IMR-90 (cell line): ENCODE data around the gene OR2C1. TPM values are rescaled to one million over a fixed set of nuclear protein-coding genes. Genes with fewer than 3 reads are reported as not detected.

Experiments
- ATAC-seq: fragments of 200-7000 bp; cut with Tn5 transposase; 2 replicates; pipeline ENCODE4 v1.9.1; 2020; ENCODE audit warnings: low read depth, mild to moderate bottlenecking, moderate library complexity
- BruUV-seq: library from RNA; stranded (reverse); fragments of 400-500 nt; replicated peaks from 2 replicates; lab custom pipeline; 2021; lab: Mats Ljungman, UMichigan
- CTCF ChIA-PET: fragments of 300-600 bp; formaldehyde crosslinking; extraction: SDS; loops from one replicate; lab custom pipeline; 2021; ENCODE audit warnings: antibody characterized with exemption; lab: Yijun Ruan, JAX
- POLR2A ChIA-PET: fragments of 300-600 bp; sonication (Branson Sonifier 250); formaldehyde crosslinking; loops from one replicate; lab custom pipeline; 2022; ENCODE audit warnings: antibody characterized with exemption; ENCODE audit not compliant: unreplicated experiment; lab: Charles Lee
- DNase-seq: peaks from one replicate; pipeline ENCODE4 v3.0.0; 2013
- H2AFZ ChIP-seq: replicated peaks from 2 replicates; pipeline ENCODE3; 2013; ENCODE audit warnings: low read length, mild to moderate bottlenecking; ENCODE audit not compliant: poor library complexity
- H2AK5ac ChIP-seq: 2 replicates; pipeline ENCODE4 v1.6.1; 2013; ENCODE audit warnings: low read depth, low read length, inconsistent platforms
- H2AK9ac ChIP-seq: replicated peaks from 2 replicates; pipeline ENCODE3; 2013; ENCODE audit warnings: mild to moderate bottlenecking, low read depth, low read length, moderate library complexity; ENCODE audit not compliant: poor library complexity
- H2BK120ac ChIP-seq: 2 replicates; pipeline ENCODE4 v1.6.1; 2013; ENCODE audit warnings: low read depth, low read length, inconsistent platforms
- H2BK15ac ChIP-seq: 3 replicates; pipeline ENCODE4 v1.6.1; 2013; ENCODE audit warnings: low read depth, low read length, inconsistent platforms
- H2BK20ac ChIP-seq: 2 replicates; pipeline ENCODE4 v1.6.1; 2013; ENCODE audit warnings: low read depth, mild to moderate bottlenecking, inconsistent platforms, low read length, moderate library complexity
- H2BK5ac ChIP-seq: 2 replicates; pipeline ENCODE4 v1.6.1; 2013; ENCODE audit warnings: mild to moderate bottlenecking, low read depth, low read length, inconsistent platforms; ENCODE audit not compliant: poor library complexity, severe bottlenecking
- H3K14ac ChIP-seq: replicated peaks from 2 replicates; pipeline ENCODE4 v1.6.1; 2013; ENCODE audit warnings: low read depth, low read length, inconsistent platforms
- H3K18ac ChIP-seq: 2 replicates; pipeline ENCODE4 v1.6.1; 2013; ENCODE audit warnings: low read depth, low read length, control low read depth
- H3K23ac ChIP-seq: 2 replicates; pipeline ENCODE4 v1.6.1; 2013; ENCODE audit warnings: low read depth, low read length, inconsistent platforms
- H3K27ac ChIP-seq: 2 replicates; pipeline ENCODE4 v1.5.1; 2013; ENCODE audit warnings: mild to moderate bottlenecking, control low read depth, low read length; ENCODE audit not compliant: insufficient read depth
- H3K27me3 ChIP-seq: 2 replicates; pipeline ENCODE4 v1.6.1; 2013; ENCODE audit warnings: low read length; ENCODE audit not compliant: control insufficient read depth, insufficient read depth
- H3K36me3 ChIP-seq: 2 replicates; pipeline ENCODE4 v1.6.1; 2013; ENCODE audit warnings: low read length, mixed read lengths; ENCODE audit not compliant: control insufficient read depth, insufficient read depth
- H3K4ac ChIP-seq: 2 replicates; pipeline ENCODE4 v1.6.1; 2013; ENCODE audit warnings: low read depth, low read length, inconsistent platforms
- H3K4me1 ChIP-seq: 2 replicates; pipeline ENCODE4 v1.6.1; 2013; ENCODE audit warnings: low read length, mixed read lengths; ENCODE audit not compliant: control insufficient read depth, insufficient read depth
- H3K4me2 ChIP-seq: 2 replicates; pipeline ENCODE4 v1.6.1; 2013; ENCODE audit warnings: low read depth, mild to moderate bottlenecking, control low read depth, low read length, moderate library complexity
- H3K4me3 ChIP-seq: 2 replicates; pipeline ENCODE4 v1.5.1; 2013; ENCODE audit warnings: low read depth, mild to moderate bottlenecking, control low read depth, low read length, moderate library complexity; ENCODE audit not compliant: insufficient read depth
- H3K56ac ChIP-seq: 2 replicates; pipeline ENCODE4 v1.6.1; 2013; ENCODE audit warnings: low read length, inconsistent platforms; ENCODE audit not compliant: insufficient read depth; ENCODE audit errors: extremely low read depth
- H3K79me1 ChIP-seq, 2 experiments: 2 replicates each; pipeline ENCODE4 v1.6.1; 2013; ENCODE audit warnings: low read length in 2 of 2, inconsistent platforms in 1 of 2, low read depth in 1 of 2
- H3K9ac ChIP-seq: 2 replicates; pipeline ENCODE4 v1.6.1; 2013; ENCODE audit warnings: low read depth, low read length, control low read depth
- H3K9me1 ChIP-seq: 2 replicates; pipeline ENCODE4 v1.6.1; 2013; ENCODE audit warnings: low read length, inconsistent platforms; ENCODE audit not compliant: insufficient read depth
- H3K9me3 ChIP-seq: 2 replicates; pipeline ENCODE4 v1.6.1; 2013; ENCODE audit warnings: low read length; ENCODE audit not compliant: control insufficient read depth, insufficient read depth
- H4K20me1 ChIP-seq: 2 replicates; pipeline ENCODE4 v1.6.1; 2013; ENCODE audit warnings: low read length, inconsistent platforms; ENCODE audit not compliant: insufficient read depth
- H4K5ac ChIP-seq: 2 replicates; pipeline ENCODE4 v1.6.1; 2013; ENCODE audit warnings: mild to moderate bottlenecking, low read depth, low read length, control low read depth
- H4K8ac ChIP-seq, 2 experiments: 2 replicates each; pipeline ENCODE4 v1.6.1; 2013; ENCODE audit warnings: low read depth in 2 of 2, low read length in 2 of 2, control low read depth in 1 of 2, inconsistent platforms in 1 of 2
- H4K91ac ChIP-seq: 2 replicates; pipeline ENCODE4 v1.6.1; 2013; ENCODE audit warnings: low read depth, low read length, inconsistent platforms; ENCODE audit not compliant: insufficient read depth
- BHLHE40 ChIP-seq: fragments of 150-350 bp; IDR thresholded peaks from 2 replicates; pipeline ENCODE4 v1.6.1; 2016; ENCODE audit warnings: mild to moderate bottlenecking, low read depth, low read length
- CEBPB ChIP-seq: IDR thresholded peaks from 2 replicates; pipeline ENCODE4 v1.6.1; 2012; ENCODE audit warnings: low read depth, low read length, improper control_type of control experiment
- CHD1 ChIP-seq: IDR thresholded peaks from 2 replicates; pipeline ENCODE4 v1.6.1; 2012; ENCODE audit warnings: low read depth, low read length, improper control_type of control experiment
- ELK1 ChIP-seq: fragments of 150-350 bp; IDR thresholded peaks from 2 replicates; pipeline ENCODE4 v1.6.1; 2016; ENCODE audit warnings: low read depth, mild to moderate bottlenecking, low read length, moderate library complexity, borderline replicate concordance
- FOS ChIP-seq: fragments of 150-350 bp; IDR thresholded peaks from 2 replicates; pipeline ENCODE4 v1.6.1; 2016; ENCODE audit warnings: low read depth, low read length
- MAFK ChIP-seq: IDR thresholded peaks from 2 replicates; pipeline ENCODE4 v1.6.1; 2012; ENCODE audit warnings: low read depth, low read length, improper control_type of control experiment
- MAZ ChIP-seq: IDR thresholded peaks from 2 replicates; pipeline ENCODE4 v1.6.1; 2012; ENCODE audit warnings: low read depth, mild to moderate bottlenecking, low read length, improper control_type of control experiment, moderate library complexity, borderline replicate concordance
- MXI1 ChIP-seq: IDR thresholded peaks from 2 replicates; pipeline ENCODE4 v1.6.1; 2012; ENCODE audit warnings: low read depth, mild to moderate bottlenecking, low read length, moderate library complexity, borderline replicate concordance
- NFE2L2 ChIP-seq: fragments of 150-350 bp; IDR thresholded peaks from 2 replicates; pipeline ENCODE4 v1.6.1; 2016; ENCODE audit warnings: low read depth, mild to moderate bottlenecking, low read length
- POLR2A ChIP-seq: IDR thresholded peaks from 2 replicates; pipeline ENCODE4 v1.6.1; 2012; ENCODE audit warnings: mild to moderate bottlenecking, low read depth, low read length
- RAD21 ChIP-seq: IDR thresholded peaks from 2 replicates; pipeline ENCODE4 v1.6.1; 2012; ENCODE audit warnings: low read length, improper control_type of control experiment
- RCOR1 ChIP-seq: IDR thresholded peaks from 2 replicates; pipeline ENCODE4 v1.6.1; 2012; ENCODE audit warnings: mild to moderate bottlenecking, low read length, improper control_type of control experiment; ENCODE audit not compliant: insufficient replicate concordance
- RFX5 ChIP-seq: IDR thresholded peaks from 2 replicates; pipeline ENCODE4 v1.8.0; 2012; ENCODE audit warnings: low read depth, mild to moderate bottlenecking, low read length, moderate library complexity
- SMC3 ChIP-seq: fragments of 150-350 bp; IDR thresholded peaks from 2 replicates; pipeline ENCODE4 v1.6.1; 2016; ENCODE audit warnings: low read depth, mild to moderate bottlenecking, antibody characterized with exemption, low read length, moderate library complexity
- USF2 ChIP-seq: fragments of 150-350 bp; IDR thresholded peaks from 2 replicates; pipeline ENCODE4 v1.6.1; 2017; ENCODE audit warnings: mild to moderate bottlenecking, antibody characterized with exemption, low read length, low read depth
- dilution Hi-C: fragments of 300-500 bp; cut with HindIII; formaldehyde crosslinking; loops from one replicate; pipeline ENCODE4 v1.14.3; 2018; ENCODE audit warnings: low sequenced_read_pairs; ENCODE audit not compliant: unreplicated experiment
- in situ Hi-C: fragments of 300-500 bp; cut with MboI; formaldehyde crosslinking; loops from 3 replicates; pipeline ENCODE4 v1.14.3; 2019; ENCODE audit warnings: low sequenced_read_pairs, inconsistent platforms, mixed read lengths
- intact Hi-C: fragments of 100-400 bp; cut with micrococcal nuclease; formaldehyde crosslinking; loops from 2 replicates; pipeline ENCODE4 v1.10.0; 2022
- polyA plus RNA-seq, 3 experiments: library from polyadenylated mRNA; depleted of rRNA; stranded (reverse); fragments of >200 nt; gene quantifications; 2 replicates each; pipeline ENCODE4 v1.2.3, GENCODE V29; 2012; ENCODE audit warnings: low replicate concordance in 1 of 3
- total RNA-seq: library from RNA; depleted of rRNA; stranded (reverse); fragments of >200 nt; gene quantifications from 2 replicates; pipeline ENCODE4 v1.2.3, GENCODE V29; 2012
- TF ChIP-seq, protein P1 (sequence below): conservative IDR thresholded peaks from 2 replicates; pipeline ENCODE4 v1.5.1; 2012; ENCODE audit warnings: mild to moderate bottlenecking, low read depth, low read length, improper control_type of control experiment

OR2C1 gene
- total and polyA plus RNA-seq, 2 of the 4 experiments (the other 2 are of a cell fraction) = under 0.01 to 0.05 TPM

DNA sequence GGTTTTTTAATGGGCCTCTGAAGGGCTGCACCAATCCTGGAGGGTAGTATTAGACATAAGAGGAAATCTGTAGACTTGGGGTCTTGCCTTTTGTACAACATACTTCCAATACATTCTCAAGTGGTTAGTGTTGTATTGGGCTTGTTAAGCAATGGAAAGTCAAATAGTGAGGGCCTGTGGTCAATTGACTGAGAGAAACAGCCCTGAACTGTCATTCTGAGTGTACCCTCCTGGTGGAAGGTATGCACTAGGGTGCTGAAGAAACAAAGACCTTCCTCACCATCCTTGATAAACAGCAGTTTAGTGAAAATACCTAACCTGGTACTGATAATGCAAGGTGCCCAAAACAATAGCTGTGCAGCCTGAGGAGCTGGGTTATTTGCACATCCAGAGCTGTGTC lies 22.2 kb downstream of the OR2C1 start:
- dilution Hi-C loops = no loop called here
- POLR2A ChIA-PET = no interaction called here

More for the DNA sequence above, 22.2 kb downstream of the OR2C1 start:
- Histone ChIP-seq H2BK20ac (no peak overlapping the region), H3K56ac (no peak overlapping the region), H4K5ac (no peak overlapping the region), H2AK9ac (no peak overlapping the region), H3K79me1 (peaks cover 5 to 10% of the 10 kb centered on the region in 2 experiments; a peak in 3 of 4 replicates), H3K4ac (no peak overlapping the region), H2BK5ac (no peak overlapping the region), H3K14ac (no peak overlapping the region), H2AK5ac (no peak overlapping the region), H3K9me1 (no peaks in the 10 kb centered on the region), H3K27me3 (no peaks in the 10 kb centered on the region), H4K91ac (no peak overlapping the region), H2BK15ac (no peak overlapping the region), H3K36me3 (peaks cover 18% of the 10 kb centered on the region), H3K4me2 (no peak overlapping the region), H4K8ac (no peak overlapping the region), H4K20me1 (no peaks in the 10 kb centered on the region; the same call in 1 of the 2 replicates), H3K4me3 (no peak overlapping the region), H2AFZ (no peak overlapping the region), H3K23ac (no peak overlapping the region), H2BK120ac (no peak overlapping the region), H3K9me3 (peaks cover 68% of the 10 kb centered on the region), H3K18ac (no peak overlapping the region), H3K4me1 (no peaks in the 10 kb centered on the region), H3K9ac (no peak overlapping the region), H3K27ac (no peak overlapping the region)
- CTCF ChIA-PET = no interaction called here
- intact Hi-C loops (no loop called here), in situ Hi-C loops (no loop called here)
- DNase-seq (no peak), ATAC-seq (no peak)
- TF ChIP-seq MXI1 (no peak), RAD21 (no peak), CHD1 (no peak), ELK1 (no peak), FOS (no peak), RFX5 (no peak), CEBPB (no peak), MAFK (no peak), RCOR1 (no peak), MAZ (no peak), NFE2L2 (no peak), BHLHE40 (no peak), SMC3 (no peak), POLR2A (no peak), USF2 (no peak)
- TF ChIP-seq, protein P1, sequence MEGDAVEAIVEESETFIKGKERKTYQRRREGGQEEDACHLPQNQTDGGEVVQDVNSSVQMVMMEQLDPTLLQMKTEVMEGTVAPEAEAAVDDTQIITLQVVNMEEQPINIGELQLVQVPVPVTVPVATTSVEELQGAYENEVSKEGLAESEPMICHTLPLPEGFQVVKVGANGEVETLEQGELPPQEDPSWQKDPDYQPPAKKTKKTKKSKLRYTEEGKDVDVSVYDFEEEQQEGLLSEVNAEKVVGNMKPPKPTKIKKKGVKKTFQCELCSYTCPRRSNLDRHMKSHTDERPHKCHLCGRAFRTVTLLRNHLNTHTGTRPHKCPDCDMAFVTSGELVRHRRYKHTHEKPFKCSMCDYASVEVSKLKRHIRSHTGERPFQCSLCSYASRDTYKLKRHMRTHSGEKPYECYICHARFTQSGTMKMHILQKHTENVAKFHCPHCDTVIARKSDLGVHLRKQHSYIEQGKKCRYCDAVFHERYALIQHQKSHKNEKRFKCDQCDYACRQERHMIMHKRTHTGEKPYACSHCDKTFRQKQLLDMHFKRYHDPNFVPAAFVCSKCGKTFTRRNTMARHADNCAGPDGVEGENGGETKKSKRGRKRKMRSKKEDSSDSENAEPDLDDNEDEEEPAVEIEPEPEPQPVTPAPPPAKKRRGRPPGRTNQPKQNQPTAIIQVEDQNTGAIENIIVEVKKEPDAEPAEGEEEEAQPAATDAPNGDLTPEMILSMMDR = no peak
- BruUV-seq = no TSS peak
